Measurements from ENCODE around the gene PRKRIP1. TPM values are rescaled to one million over a fixed set of nuclear protein-coding genes. Genes with fewer than 3 reads are reported as not detected.
"Not testable (repeated sequence)": the region's sequence is repeated elsewhere in the genome, so short reads cannot be mapped to it uniquely, and the experiment has no call there.

Gene PRKRIP1, protein sequence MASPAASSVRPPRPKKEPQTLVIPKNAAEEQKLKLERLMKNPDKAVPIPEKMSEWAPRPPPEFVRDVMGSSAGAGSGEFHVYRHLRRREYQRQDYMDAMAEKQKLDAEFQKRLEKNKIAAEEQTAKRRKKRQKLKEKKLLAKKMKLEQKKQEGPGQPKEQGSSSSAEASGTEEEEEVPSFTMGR
- total RNA-seq = 25.4 and 26.1 TPM in 2 replicates

DNA sequence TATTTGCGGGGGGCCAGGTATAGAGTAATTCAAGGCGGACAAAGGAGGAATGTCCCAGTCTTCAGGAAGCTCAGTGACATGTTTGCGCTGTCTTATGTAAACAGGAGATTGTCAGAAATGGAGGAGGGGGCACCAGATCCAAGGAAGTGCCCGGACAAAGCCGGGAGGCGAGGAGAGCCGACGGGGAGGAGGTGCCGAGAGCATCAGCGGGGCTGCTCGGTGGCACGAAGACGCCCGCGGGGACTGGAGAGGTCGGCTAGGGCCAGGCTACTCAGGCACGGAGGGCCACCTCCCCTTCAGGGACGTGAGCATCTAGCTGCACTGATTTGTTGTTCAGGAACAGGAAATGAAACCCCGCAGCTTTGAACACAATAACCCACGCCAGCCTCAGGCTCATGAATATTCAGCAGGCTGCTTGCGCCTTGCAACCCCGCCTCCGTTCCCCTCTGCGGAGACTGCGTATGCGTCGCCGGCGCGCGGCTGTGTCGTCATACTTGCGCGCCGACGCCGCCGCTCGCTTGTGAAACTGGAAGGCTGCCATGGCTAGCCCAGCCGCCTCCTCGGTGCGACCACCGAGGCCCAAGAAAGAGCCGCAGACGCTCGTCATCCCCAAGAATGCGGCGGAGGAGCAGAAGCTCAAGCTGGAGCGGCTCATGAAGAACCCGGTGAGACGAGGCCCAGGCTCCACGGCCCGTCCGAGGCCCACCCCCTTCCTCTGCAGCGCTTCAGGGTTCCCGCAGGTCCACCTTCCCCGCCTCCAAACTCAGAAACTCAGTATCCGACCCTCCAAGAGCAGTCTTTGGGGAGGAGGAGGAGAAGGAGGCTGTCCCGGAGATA, at the start of gene PRKRIP1:
TSS of gene PRKRIP1 (plus strand) at position 491 of the 837 bp plus-strand sequence. CDS start at position 540, 49 bp downstream.
- peak; percentile 97 for DNase-seq (ENCODE audit: low read depth)

DNA sequence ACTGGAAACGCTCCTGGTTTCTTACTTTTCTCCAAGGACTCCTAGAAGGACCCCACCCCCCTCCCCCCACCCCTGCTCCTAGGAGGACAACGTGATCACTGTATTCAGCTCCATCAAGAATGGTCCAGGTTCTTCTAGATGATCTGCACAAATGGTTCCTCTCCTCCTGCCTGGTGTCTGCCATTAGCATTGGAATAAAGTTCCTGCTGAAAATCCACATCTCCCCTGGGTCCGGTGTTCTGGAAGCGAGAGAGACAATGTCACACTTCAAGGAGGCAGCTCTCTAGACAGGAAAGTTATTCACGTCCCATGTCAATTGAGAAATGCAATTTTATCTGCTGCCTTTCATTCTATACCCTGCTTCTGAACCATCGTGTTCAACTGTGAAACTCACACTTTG, 49.2 kb upstream of the PRKRIP1 start:
- DNase-seq (ENCODE audit: low read depth) = not testable (repeated sequence)

DNA sequence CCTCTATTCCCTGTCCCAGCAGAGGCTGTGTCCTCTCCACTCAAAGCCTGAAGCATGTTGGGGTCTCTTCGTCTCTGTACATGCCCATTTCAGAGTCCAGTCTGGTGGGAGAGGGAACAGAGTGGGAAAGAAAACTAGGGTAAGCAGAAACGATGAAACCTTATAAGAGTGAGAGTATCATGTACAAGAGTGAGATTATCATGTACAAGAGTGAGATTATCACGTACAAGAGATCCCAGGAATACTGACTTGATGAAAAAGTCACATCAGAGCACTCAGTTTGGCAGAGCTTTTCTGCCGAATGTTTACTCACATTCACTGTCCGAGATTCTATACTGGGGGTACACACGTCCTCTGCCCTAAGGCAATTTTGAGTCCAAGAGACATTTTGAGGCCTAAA, 39.8 kb upstream of the PRKRIP1 start, which contains the start of gene SPDYE6:
TSS of gene SPDYE6 (minus strand) at position 101 of the 400 bp plus-strand sequence. CDS start 421 bp downstream, outside the sequence.
- not testable (repeated sequence) for DNase-seq (ENCODE audit: low read depth)

DNA sequence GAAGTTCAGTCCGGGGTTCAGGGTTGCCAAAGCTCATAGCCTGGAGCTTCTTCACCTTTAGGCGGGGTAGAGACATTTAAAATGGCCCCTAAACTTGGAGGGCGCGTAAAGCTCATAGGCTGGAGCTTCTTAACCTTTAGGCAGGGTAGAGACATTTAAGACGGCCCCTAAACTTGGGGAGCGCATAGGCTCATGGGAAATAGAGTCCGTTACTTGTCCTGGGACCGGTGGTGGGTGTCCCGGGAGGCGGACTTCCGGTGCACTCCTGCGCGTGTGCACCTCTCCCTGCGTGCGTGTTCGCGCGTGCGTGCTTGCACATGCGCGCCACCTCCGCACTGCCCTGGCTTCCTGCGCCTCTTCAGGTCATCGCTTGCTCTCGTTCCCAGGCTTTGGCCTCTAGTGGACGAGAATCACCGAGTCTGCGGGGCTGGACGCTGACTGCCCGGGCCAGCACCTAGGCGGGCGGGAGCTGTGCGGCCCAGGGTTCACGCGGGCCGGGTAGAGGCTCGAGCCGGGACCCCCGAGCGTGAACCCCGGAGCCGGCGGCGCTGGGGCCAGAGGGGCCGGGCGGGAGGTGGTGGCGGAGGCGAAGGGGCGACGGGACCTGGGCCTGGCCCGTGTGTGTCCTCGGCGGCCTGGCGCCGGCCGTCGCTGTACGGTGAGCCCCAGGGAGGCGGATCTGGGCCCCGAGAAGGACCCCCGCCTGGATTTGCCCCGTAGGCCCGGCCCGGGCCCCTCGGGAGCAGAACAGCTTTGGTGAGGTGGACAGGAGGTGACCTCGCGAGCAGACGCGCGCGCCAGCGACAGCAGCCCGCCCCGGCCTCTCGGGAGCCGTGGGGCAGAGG, 32.4 kb upstream of the PRKRIP1 start:
- DNase-seq (ENCODE audit: low read depth) = peak; percentile 97

DNA sequence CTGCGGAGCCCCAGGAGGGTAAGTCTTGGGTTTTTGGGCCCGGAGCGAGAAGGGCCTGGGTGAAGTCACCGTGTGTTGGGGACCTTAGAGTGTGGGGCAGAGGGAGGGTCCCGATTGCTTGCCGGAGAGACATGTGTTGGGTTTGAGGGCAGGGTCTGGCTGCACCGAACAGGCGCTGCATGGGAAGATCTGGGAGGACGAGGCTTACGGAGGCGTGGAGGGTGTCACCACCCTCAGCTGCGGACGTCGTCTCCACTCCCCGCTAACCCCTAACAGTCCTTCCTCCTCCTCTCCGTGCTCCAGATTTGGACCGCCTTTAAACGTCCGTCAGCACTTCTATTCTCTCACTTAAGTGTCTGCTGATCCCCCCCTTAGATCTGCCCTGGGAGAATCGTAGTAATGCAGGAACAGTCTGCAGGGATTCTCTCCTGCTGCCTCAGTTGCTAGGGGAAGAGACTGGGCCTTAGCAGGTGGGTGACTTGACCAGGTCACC, 31.7 kb upstream of the PRKRIP1 start:
- not testable (repeated sequence) for DNase-seq (ENCODE audit: low read depth)

DNA sequence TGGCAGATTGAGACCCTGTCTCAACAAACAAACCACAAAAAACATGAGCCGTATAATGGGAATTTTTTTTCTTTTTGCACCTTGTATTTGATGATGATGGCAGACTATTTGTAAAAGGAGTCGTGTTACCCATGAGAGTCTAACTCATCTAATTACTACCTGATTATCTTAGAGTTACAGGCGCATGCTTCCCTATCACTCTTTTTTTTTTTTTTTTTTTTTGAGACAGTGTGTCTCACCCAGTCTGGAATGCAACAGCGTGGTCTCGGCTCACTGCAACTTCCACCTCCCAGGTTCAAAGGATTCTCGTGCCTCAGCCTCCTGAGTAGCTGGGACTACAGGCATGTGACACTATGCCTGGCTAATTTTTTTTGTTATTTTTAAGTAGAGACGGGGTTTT, 30.8 kb upstream of the PRKRIP1 start:
- peak; percentile 51 for DNase-seq (ENCODE audit: low read depth)

DNA sequence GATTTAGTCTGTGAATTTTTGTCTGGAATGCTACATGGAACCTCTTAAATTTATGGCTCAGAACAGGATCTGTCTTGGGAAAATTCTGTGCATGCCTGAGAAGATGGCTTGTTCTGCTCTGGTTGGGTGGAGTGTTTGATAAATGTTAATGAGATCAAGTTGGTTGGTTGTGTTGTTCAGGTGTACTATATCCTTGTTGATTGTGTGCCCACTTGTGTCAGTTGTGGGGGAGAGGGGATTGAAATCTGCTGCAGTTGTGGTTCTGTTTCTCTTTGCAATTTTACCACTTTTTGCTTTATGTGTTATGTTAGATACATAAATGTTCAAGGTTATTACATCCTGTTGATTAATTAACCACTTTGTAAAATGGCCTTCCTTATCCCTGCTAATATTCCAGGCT, 26.1 kb upstream of the PRKRIP1 start:
- DNase-seq (ENCODE audit: low read depth) = not testable (repeated sequence)

DNA sequence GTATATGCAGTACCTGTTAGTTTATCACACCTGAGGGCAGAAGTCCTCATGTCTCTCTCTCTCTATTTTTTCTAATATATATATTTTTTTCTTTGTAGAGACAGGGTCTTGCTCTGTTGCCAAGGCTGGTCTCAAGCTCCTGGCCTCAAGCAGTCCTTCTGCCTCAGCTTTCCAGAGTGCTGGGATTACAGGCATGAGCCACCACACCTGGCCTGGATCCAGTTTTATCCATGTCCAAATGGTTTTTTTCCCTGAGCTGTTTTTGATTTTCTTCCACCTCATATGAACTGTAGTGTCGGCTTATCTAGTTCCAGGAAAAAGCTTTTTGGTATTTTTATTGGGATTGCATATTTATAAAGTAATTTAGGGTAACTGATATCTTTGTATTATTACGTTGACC, 23.4 kb upstream of the PRKRIP1 start:
- not testable (repeated sequence) for DNase-seq (ENCODE audit: low read depth)

DNA sequence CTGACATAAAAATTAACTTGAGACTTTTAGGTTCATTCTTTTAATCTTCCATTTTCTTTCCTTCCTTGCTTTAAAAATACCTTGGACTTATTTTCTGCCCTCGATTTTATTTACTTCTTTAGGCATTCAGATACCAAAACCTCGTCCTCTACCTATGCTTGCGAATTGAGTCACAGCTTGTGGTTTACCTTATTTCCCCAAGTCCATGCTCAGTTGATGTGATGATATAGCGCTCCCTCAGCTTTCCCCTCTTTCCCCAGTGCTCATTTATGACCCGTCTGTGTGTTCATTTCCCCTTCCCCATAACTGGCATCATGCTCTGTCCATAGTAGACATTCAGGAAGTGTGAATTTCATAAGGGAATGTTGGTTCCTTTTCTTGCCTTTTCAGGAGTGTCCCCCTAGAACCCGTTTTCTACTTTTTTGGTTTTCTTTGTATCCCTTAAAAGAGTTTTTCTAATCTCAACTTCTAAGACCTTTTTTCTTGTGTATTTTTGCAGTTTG, 19.1 kb upstream of the PRKRIP1 start:
- DNase-seq (ENCODE audit: low read depth) = no peak

DNA sequence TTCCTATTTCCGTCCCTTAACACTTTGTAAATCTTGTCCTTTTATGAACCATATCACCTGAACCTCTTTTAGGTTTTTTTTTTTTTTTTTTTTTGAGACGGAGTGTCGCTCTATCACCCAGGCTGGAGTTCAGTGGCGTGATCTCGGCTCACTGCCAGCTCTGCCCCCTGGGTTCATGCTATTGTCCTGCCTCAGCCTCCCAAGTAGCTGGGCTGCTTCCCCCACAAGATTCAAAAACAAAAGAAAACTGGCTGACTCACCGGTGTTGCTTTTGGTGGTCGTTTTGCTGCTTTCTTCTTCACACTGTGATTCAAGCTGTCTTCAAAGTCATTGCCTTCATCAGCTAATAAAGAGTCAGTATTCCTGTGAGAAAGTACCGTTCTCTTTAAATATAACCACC, 15.3 kb upstream of the PRKRIP1 start:
- not testable (repeated sequence) for DNase-seq (ENCODE audit: low read depth)

DNA sequence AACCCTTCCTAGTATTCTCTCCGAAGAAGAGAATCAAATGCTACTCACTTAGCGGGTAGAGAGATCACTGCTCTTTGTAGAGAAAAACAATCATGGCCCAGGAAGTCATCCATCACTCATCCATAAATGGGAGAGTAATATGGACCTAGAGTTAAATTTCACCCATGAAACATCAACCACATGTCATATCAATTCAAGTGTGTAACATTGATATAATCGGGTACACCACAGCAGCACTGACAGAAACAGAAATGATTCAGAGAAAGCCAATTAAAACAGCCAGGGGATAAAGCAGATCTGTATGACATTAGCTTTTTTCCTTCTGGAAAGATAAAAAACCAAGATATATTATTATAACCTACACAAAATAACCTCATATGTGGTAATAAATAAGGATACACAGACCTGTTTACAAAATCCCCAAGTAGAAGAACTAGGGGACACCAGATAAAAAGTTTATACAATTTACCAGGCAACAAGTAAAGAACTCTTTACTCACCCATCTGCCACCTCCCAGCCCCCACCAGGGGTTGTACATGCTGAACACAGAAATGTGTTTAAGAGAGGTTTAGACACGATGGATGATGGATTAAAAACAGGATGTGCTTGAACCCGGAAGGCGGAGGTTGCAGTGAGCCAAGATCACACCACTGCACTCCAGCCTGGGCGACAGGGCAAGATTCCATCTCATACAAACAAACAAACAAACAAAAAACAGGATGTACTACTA, 14.3 kb upstream of the PRKRIP1 start:
- DNase-seq (ENCODE audit: low read depth) = not testable (repeated sequence)

DNA sequence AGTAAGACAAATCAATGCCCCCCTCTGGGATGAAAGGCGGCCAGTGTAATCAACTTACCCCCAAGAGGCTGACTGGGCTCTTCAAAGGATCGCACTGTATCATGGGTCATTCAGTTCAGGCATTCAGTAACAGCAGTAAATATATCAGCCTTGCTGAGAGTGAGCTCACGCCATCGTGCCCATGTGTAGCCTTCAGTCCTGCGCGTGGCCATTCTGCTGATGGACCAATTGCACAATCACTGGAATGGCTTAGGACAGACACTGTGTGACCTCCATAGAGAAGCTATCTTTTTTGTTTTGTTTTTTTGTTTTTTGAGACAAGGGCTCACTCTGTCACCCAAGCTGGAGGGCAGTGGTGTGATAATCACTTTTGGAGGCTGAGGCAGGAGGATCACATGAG, 9.1 kb upstream of the PRKRIP1 start:
- DNase-seq (ENCODE audit: low read depth) = no peak

DNA sequence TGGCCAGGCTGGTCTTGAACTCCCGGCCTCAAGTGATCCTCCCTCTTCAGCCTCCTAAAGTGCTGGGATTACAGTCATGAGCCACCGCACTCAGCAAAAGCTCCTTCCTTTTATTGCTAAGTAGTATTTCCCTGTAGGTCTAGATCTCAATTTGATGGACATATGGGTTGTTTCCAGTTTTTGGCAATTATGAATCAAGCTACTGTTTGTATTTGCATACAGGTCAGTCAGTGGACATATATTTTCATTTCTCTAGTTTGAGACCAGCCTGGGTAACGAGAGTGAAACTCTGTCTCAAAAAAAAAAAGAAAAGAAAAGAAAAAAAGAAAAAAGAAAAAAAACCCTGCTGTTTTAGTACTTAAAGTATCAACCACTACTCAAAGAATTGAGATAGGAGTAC, 6.4 kb upstream of the PRKRIP1 start:
- DNase-seq (ENCODE audit: low read depth) = no peak

DNA sequence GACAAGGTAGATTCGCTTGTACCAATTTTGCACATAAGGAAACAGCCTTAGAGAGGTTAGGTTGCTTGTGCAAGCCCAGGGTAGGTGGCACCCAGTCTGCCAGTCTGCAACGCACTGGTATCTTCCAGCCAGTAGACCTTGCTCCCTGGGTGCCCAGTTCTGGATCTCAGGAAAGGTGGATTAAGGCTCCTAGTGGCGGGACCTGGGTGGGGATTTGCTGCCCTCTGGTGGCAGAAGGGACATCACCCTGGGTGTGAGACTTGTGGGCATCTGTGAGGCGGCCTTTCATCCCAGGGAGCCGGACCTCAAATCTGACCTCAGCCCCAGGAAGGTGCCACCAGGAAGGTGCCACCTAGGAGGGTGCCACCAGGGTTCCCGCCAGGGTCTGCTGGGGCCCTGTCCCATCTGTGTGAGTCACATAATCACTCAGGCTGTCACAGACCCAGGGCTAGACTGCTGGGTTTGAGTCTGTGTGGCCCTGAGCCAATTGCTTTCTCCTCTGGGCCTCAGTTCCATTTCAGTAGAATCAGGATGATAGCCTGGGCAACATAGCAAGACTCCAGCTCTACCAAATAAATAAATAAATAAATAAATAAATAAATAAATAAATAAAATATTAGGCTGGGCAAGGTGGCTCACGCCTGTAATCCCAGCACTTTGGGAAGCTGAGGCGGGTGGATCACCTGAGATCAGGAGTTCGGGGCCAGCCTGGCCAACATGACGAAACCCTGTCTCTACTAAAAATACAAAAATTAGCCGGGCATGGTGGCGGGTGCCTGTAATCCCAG, 5.3 kb upstream of the PRKRIP1 start:
- peak; percentile 65 for DNase-seq (ENCODE audit: low read depth)

DNA sequence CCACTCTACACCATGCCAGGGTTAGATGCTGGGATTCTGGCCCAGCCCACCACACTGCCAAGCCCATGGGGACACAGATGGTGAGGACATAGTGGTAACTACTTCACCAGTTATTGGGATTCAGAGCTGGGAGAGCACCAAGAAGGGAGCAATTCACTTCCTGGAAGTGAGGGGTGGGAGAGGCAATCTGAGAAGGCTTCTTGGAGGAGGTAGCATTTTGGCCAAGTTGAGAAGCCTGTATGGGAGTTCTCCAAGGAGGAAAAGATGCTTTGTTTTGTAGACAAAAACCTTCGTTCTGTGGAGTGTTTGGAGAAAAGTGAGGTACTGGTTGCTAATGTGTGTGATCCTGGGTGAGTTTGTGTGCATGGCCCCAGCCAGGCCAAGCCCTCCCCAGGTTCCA, 3.8 kb upstream of the PRKRIP1 start:
- no peak for DNase-seq (ENCODE audit: low read depth)

DNA sequence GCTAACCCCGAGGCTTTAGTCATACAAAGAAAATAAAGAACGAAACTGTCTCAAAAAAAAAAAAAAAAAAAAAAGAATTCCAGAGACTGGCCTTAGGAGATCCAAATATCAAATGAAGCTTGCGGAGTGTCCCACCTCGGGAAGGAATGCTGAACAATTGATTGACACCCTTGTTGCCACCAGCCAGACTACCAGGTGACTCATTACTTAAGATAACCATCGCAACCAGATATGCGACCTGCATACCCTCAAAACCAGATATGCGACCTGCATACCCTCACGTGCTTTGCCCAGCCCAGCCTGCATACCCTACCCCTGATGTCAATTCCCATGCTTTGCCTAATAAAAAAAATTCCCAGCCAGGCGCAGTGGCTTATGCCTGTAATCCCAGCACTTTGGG, 2.7 kb upstream of the PRKRIP1 start:
- peak; percentile 40 for DNase-seq (ENCODE audit: low read depth)

DNA sequence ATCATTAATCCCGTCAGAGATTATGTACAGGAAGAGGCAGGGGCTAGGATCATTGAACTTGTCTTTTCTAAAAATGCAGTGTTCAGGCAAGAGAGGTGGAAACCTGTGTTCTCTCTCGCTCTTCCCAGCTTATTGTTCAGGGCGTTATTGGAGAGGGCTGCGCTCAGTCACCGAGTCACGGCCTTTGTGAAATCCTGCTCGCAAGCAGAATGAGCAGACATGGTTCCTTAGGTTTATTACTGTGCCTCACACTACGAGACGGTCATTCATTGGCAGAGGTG, 631 bp upstream of the PRKRIP1 start:
- no peak for DNase-seq (ENCODE audit: low read depth)

DNA sequence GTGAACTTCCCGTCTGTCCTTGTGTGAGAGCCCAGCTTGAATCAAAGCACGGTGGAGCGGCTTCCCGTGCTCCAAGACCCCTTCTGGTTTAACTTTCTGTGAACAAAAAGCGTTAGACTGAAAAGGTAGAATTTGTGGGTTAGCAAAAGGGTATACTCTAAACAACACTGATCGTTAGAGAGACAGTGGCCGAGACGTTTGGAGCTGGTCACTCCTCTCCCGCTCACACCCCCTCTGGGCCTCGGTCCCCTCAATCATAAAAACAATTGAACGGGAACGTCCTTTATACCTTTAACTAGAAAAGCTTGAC, 502 bp downstream of the PRKRIP1 start:
- DNase-seq (ENCODE audit: low read depth) = no peak

DNA sequence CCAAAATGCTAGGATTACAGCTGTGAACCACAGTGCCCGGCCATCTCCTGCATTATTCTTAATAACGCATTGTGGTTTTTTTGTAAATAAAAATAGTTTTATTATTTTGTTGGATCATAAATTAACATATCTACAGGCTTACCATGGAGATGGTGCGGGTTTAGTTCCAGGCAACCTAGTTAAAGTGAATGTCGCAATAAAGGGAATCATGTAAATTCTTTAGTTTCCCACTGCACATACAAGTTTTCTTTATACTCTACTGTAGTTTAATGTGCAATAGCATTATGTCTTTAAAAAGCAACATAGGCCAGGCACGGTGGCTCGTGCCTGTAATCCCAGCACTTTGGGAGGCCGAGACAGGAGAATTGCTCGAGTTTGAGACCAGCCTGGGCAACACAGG, 2.4 kb downstream of the PRKRIP1 start:
- no peak for DNase-seq (ENCODE audit: low read depth)

DNA sequence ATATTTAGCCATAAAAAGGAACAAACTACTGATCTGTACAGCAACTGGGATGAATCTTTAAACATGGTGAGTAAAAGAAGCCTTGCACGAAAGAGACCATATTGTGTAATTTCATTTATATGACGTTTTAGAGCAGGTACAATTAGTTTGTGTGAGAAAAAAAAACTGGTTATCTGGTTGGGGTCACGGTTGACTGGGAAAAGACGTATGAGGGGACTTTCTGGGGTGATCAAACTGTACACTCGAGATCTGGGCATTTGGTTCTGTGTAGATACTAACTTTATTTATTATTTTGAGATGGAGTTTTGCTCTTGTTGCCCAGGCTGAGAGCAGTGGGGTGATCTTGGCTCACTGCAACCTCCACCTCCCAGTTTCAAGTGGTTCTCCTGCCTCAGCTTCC, 4.2 kb downstream of the PRKRIP1 start:
- no peak for DNase-seq (ENCODE audit: low read depth)

DNA sequence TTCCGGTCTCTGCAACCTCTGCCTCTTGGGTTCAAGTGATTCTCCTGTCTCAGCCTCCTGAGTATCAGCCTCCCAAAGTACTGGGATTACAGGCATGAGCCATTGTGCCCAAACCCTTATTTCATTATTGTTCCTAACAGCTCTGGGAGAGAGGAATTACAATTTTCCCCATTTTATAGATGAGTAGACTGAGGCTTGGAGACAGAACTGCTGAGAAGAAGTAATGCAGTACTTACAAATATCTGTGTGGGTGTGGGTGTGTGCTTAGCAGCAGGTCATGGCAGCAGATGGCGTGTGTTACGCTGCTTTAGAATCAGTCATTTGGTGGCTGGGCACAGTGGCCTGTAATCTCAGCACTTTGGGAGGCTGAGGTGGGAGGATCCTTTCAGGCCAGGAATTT, 7.4 kb downstream of the PRKRIP1 start:
- no peak for DNase-seq (ENCODE audit: low read depth)

Data from renal cortical epithelial cell (primary cell).